ENCODE results near the gene NCAM1. TPM values are rescaled to one million over a fixed set of nuclear protein-coding genes. Genes with fewer than 3 reads are reported as not detected.

NCAM1 gene
- total RNA-seq, 1 experiment from 2014 or later = 12.0 TPM

DNA sequence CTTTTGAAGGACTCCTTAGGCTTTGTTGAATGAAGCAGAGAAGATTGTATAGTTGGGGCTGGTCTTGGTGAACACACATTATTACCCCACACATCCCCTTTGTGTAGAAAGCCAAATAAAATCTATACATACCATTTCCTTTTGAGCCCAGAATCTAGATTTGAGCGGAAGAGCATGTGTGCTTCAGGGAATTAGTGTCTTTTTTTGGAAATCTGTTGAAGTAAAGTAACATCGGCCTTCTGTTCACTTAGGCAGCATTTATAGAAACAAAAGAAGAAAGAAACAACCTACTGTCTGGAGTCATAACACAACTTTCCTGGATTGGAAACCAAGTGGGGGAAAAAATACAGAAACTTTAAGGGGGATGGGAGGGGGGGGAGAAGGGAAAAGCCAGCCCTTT is 315.2 kb downstream of the NCAM1 start:
- H3K36me3 ChIP-seq (ENCODE audit: insufficient read depth, low read length, poor library complexity, severe bottlenecking) = no peaks in the 10 kb centered on the region
- H3K27ac ChIP-seq (ENCODE audit: low read depth, low read length, poor library complexity, severe bottlenecking) = no peak overlapping the region
- TF ChIP-seq, protein P1, sequence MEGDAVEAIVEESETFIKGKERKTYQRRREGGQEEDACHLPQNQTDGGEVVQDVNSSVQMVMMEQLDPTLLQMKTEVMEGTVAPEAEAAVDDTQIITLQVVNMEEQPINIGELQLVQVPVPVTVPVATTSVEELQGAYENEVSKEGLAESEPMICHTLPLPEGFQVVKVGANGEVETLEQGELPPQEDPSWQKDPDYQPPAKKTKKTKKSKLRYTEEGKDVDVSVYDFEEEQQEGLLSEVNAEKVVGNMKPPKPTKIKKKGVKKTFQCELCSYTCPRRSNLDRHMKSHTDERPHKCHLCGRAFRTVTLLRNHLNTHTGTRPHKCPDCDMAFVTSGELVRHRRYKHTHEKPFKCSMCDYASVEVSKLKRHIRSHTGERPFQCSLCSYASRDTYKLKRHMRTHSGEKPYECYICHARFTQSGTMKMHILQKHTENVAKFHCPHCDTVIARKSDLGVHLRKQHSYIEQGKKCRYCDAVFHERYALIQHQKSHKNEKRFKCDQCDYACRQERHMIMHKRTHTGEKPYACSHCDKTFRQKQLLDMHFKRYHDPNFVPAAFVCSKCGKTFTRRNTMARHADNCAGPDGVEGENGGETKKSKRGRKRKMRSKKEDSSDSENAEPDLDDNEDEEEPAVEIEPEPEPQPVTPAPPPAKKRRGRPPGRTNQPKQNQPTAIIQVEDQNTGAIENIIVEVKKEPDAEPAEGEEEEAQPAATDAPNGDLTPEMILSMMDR (conservative IDR thresholded peaks at IDR 0.05; ENCODE audit: low read depth, low read length) = no peak
- no peak for TF ChIP-seq EZH2 (IDR thresholded peaks at IDR 0.05; ENCODE audit: borderline replicate concordance, low read depth, low read length, poor library complexity, severe bottlenecking)
- no TSS peak for BruUV-seq (replicated peaks)
- H3K27me3 ChIP-seq (replicated peaks; ENCODE audit: insufficient read depth, low read depth, low read length, poor library complexity) = no peaks in the 10 kb centered on the region
- no peak overlapping the region for H3K4me3 ChIP-seq (ENCODE audit: low read depth, low read length, poor library complexity, severe bottlenecking)
- no peaks in the 10 kb centered on the region for H3K9me3 ChIP-seq (ENCODE audit: low read depth, low read length, poor library complexity, severe bottlenecking)
- H3K4me1 ChIP-seq (ENCODE audit: insufficient read depth, low read length, poor library complexity, severe bottlenecking) = no peaks in the 10 kb centered on the region
- POLR2A ChIA-PET (ENCODE audit: low non-redundant PET) = no interaction called here
- CTCF ChIA-PET = no interaction called here
- DNase-seq (ENCODE audit: low spot score) = no peak
- intact Hi-C loops (cut with micrococcal nuclease; ENCODE audit: unreplicated experiment) = no loop called here

DNA sequence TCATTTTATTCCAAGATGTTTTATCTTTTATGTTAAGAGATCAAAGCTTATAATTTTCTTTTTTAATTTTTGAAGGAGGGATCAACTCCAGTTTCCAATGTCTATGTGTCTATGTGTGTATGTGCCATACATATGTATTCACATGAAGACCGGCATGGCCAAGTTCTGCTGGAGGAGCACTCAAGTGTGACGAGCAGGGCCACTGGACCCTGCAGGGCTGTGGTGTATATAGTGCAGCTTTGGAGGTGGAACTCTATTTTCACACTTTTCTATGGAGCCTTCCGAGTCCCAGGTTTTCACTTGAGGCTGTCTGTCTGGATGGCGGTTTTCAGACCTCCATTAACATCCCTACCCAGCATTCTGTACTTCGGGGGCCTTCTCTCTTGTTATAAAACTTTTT is 316.7 kb downstream of the NCAM1 start:
- no peak overlapping the region for H3K27ac ChIP-seq (ENCODE audit: low read depth, low read length, poor library complexity, severe bottlenecking)
- H3K4me1 ChIP-seq (ENCODE audit: insufficient read depth, low read length, poor library complexity, severe bottlenecking) = no peaks in the 10 kb centered on the region
- H3K4me3 ChIP-seq (ENCODE audit: low read depth, low read length, poor library complexity, severe bottlenecking) = no peak overlapping the region
- TF ChIP-seq, protein P1 (conservative IDR thresholded peaks at IDR 0.05; ENCODE audit: low read depth, low read length) = no peak
- TF ChIP-seq EZH2 (IDR thresholded peaks at IDR 0.05; ENCODE audit: borderline replicate concordance, low read depth, low read length, poor library complexity, severe bottlenecking) = no peak
- BruUV-seq (replicated peaks) = no TSS peak
- intact Hi-C loops (cut with micrococcal nuclease; ENCODE audit: unreplicated experiment) = no loop called here
- H3K36me3 ChIP-seq (ENCODE audit: insufficient read depth, low read length, poor library complexity, severe bottlenecking) = no peaks in the 10 kb centered on the region
- no peaks in the 10 kb centered on the region for H3K27me3 ChIP-seq (replicated peaks; ENCODE audit: insufficient read depth, low read depth, low read length, poor library complexity)
- CTCF ChIA-PET = no interaction called here
- POLR2A ChIA-PET (ENCODE audit: low non-redundant PET) = no interaction called here
- no peaks in the 10 kb centered on the region for H3K9me3 ChIP-seq (ENCODE audit: low read depth, low read length, poor library complexity, severe bottlenecking)
- no peak for DNase-seq (ENCODE audit: low spot score)

DNA sequence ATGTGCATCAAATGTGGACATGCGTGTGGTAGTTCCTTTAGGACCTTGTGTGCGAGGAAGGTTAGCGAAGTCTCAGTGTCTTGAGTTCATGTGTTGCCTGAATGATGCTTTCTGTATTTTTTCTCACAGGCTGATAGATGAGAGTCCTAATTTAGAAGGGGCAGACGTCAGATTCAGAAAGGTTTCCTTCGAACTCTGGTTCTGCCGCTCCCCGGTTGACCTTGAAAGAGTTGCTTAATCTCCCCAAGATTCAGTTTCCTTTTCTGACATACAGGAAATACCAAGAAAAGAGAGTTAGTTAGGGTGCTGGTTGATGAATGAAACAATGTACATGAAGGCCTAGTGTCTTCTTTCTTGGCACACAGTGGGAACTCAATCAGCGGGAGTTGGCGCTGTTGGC is 317.3 kb downstream of the NCAM1 start:
- no peak for DNase-seq (ENCODE audit: low spot score)
- H3K27me3 ChIP-seq (replicated peaks; ENCODE audit: insufficient read depth, low read depth, low read length, poor library complexity) = no peaks in the 10 kb centered on the region
- no peak overlapping the region for H3K27ac ChIP-seq (ENCODE audit: low read depth, low read length, poor library complexity, severe bottlenecking)
- TF ChIP-seq, protein P1 (conservative IDR thresholded peaks at IDR 0.05; ENCODE audit: low read depth, low read length) = no peak
- no peak for TF ChIP-seq EZH2 (IDR thresholded peaks at IDR 0.05; ENCODE audit: borderline replicate concordance, low read depth, low read length, poor library complexity, severe bottlenecking)
- CTCF ChIA-PET = no interaction called here
- H3K36me3 ChIP-seq (ENCODE audit: insufficient read depth, low read length, poor library complexity, severe bottlenecking) = no peaks in the 10 kb centered on the region
- POLR2A ChIA-PET (ENCODE audit: low non-redundant PET) = no interaction called here
- H3K4me1 ChIP-seq (ENCODE audit: insufficient read depth, low read length, poor library complexity, severe bottlenecking) = no peaks in the 10 kb centered on the region
- BruUV-seq (replicated peaks) = no TSS peak
- H3K9me3 ChIP-seq (ENCODE audit: low read depth, low read length, poor library complexity, severe bottlenecking) = no peaks in the 10 kb centered on the region
- intact Hi-C loops (cut with micrococcal nuclease; ENCODE audit: unreplicated experiment) = no loop called here
- no peak overlapping the region for H3K4me3 ChIP-seq (ENCODE audit: low read depth, low read length, poor library complexity, severe bottlenecking)
